Measurements from ENCODE around the gene SH3RF2. TPM values are rescaled to one million over a fixed set of nuclear protein-coding genes. Genes with fewer than 3 reads are reported as not detected.

SH3RF2 gene
- total and polyA plus RNA-seq, 2 donors (not counting 3 experiments of a cell fraction or from before 2014, with no cell fraction given): 0.54 to 0.84 TPM

- no peaks in the 10 kb centered on the region for H3K9me1 ChIP-seq (replicated peaks; ENCODE audit: control insufficient read depth, extremely low read depth, insufficient read depth, low read length)
- TF ChIP-seq GATA2 (IDR thresholded peaks at IDR 0.05; ENCODE audit: insufficient read depth, insufficient read length, low read depth, low read length) (no peak), FOS (IDR thresholded peaks at IDR 0.05; ENCODE audit: borderline replicate concordance, insufficient read depth, low read length) (no peak), JUN (IDR thresholded peaks at IDR 0.05; ENCODE audit: borderline replicate concordance, insufficient read depth, insufficient read length, low read depth) (no peak), MAX (IDR thresholded peaks at IDR 0.05; ENCODE audit: insufficient read depth, insufficient read length) (no peak), MYC (IDR thresholded peaks at IDR 0.05; ENCODE audit: low read depth, low read length) (no peak), EZH2 (IDR thresholded peaks at IDR 0.05; ENCODE audit: borderline replicate concordance, low read depth, low read length, severe bottlenecking) (no peak), CTCF (IDR thresholded peaks at IDR 0.05; ENCODE audit: extremely low read depth in 1 of 2, insufficient read depth in 1 of 2, low read depth in 1 of 2, low read length in 2 of 2) (no peak)
- H3K79me2 ChIP-seq (ENCODE audit: control insufficient read depth, insufficient read depth, low read length): no peaks in the 10 kb centered on the region
- dilution Hi-C loops (cut with MboI; ENCODE audit: extremely low pct_ligation_motif_present, low sequenced_read_pairs) (no loop called here), intact Hi-C loops (cut with micrococcal nuclease) (no loop called here)
- DNase-seq (ENCODE audit: low read depth, low spot score) (no peak), FAIRE-seq (no peak)
- no peaks in the 10 kb centered on the region for H3K36me3 ChIP-seq (ENCODE audit: control insufficient read depth in 2 of 2, extremely low read depth in 1 of 2, insufficient read depth in 2 of 2, low read length in 2 of 2)
- H3K9ac ChIP-seq (replicated peaks; ENCODE audit: extremely low read depth, insufficient read depth, low read length): no peak overlapping the region
- H3K4me3 ChIP-seq (replicated peaks in 1 of 3; ENCODE audit: insufficient read depth in 1 of 3, low read depth in 1 of 3, low read length in 3 of 3): no peak overlapping the region
- POLR2A ChIA-PET: no interaction called here
- no peaks in the 10 kb centered on the region for H4K20me1 ChIP-seq (replicated peaks; ENCODE audit: control insufficient read depth, extremely low read depth, insufficient read depth, low read length)
- H3K4me1 ChIP-seq (ENCODE audit: control insufficient read depth, extremely low read depth, insufficient read depth, low read length): no peaks in the 10 kb centered on the region
- H3K27ac ChIP-seq (ENCODE audit: insufficient read depth, low read depth, low read length): no peak overlapping the region
- BruUV-seq (replicated peaks): no TSS peak
- no peak overlapping the region for H2AFZ ChIP-seq (ENCODE audit: low read depth, low read length)
- CTCF ChIA-PET: interaction anchor here (1.6 kb wide), 1 partner anchor 9 kb away, joined by 4 read pairs; no protein-coding TSS in a partner anchor
- no peaks in the 10 kb centered on the region for H3K9me3 ChIP-seq (replicated peaks; ENCODE audit: control insufficient read depth, insufficient read depth, low read length)
- no peak overlapping the region for H3K4me2 ChIP-seq (ENCODE audit: insufficient read depth, low read length)
- H3K27me3 ChIP-seq (ENCODE audit: control insufficient read depth in 2 of 2, insufficient read depth in 2 of 2, low read length in 2 of 2): peaks cover 5 to 8% of the 10 kb centered on the region in 2 experiments
Observed at GRCh38 chr5:146069780-146070099, 133.4 kb downstream of the SH3RF2 start.
